ENCODE measurements around the gene NCOA7. TPM values are rescaled to one million over a fixed set of nuclear protein-coding genes. Genes with fewer than 3 reads are reported as not detected.

The NCOA7 gene
- total RNA-seq, 1 donor from 2014 or later: 33.4 TPM

DNA sequence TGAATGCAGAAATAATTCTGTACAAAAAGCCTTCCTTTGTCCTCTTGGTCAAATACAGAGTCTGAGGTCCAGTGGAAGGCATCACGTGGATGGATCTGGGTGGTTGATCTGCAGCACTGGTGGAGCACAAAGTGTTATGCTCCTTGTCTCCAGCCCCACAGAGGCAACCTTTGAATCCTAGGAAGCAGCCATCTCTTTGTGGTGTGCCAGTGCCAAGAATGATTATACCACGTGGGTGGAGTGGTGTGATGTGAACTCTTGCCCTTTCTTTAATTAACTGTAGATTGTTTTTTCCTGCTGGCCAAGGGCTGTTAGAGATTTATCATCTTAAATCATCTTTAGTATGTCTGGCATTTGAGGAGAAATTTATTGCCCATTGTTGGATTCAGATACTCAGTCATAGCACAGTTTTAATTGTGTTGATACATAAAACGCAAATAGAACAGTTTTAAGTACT is 31.1 kb downstream of the NCOA7 start:
- TF ChIP-seq CTCF (IDR thresholded peaks at IDR 0.05): no peak
- ChIA-PET POLR2A (no interaction called here), CTCF (no interaction called here)
- DNase-seq (no peak), ATAC-seq (ENCODE audit: low read depth) (no peak)
- Mint-ChIP-seq H3K4me3 (no peak overlapping the region), H3K4me1 (peaks cover 11% of the 10 kb centered on the region), H3K9me3 (no peaks in the 10 kb centered on the region), H3K36me3 (ENCODE audit: low read depth) (peaks cover 36% of the 10 kb centered on the region), H3K27me3 (no peaks in the 10 kb centered on the region), H3K27ac (no peak overlapping the region)
- intact Hi-C loops (cut with micrococcal nuclease): loop anchor here (2.0 kb wide), 1 partner anchor 19 kb away; no protein-coding TSS in a partner anchor

GRCh38 chr6:125823180-125823579 is 32.4 kb downstream of the NCOA7 start:
- ChIA-PET CTCF (interaction anchor here (0.9 kb wide), 1 partner anchor 31 kb away, joined by 3 read pairs; no protein-coding TSS in a partner anchor), POLR2A (no interaction called here)
- no peaks in the 10 kb centered on the region for H3K9me3 Mint-ChIP-seq
- DNase-seq (no peak), ATAC-seq (ENCODE audit: low read depth) (no peak)
- no peak overlapping the region for H3K4me3 Mint-ChIP-seq
- TF ChIP-seq CTCF (IDR thresholded peaks at IDR 0.05): no peak
- peaks cover 29% of the 10 kb centered on the region for H3K36me3 Mint-ChIP-seq (ENCODE audit: low read depth)
- H3K4me1 Mint-ChIP-seq: peaks cover 9% of the 10 kb centered on the region
- intact Hi-C loops (cut with micrococcal nuclease): loop anchor here (2.0 kb wide), 1 partner anchor 18 kb away; no protein-coding TSS in a partner anchor
- no peak overlapping the region for H3K27ac Mint-ChIP-seq
- no peaks in the 10 kb centered on the region for H3K27me3 Mint-ChIP-seq

DNA sequence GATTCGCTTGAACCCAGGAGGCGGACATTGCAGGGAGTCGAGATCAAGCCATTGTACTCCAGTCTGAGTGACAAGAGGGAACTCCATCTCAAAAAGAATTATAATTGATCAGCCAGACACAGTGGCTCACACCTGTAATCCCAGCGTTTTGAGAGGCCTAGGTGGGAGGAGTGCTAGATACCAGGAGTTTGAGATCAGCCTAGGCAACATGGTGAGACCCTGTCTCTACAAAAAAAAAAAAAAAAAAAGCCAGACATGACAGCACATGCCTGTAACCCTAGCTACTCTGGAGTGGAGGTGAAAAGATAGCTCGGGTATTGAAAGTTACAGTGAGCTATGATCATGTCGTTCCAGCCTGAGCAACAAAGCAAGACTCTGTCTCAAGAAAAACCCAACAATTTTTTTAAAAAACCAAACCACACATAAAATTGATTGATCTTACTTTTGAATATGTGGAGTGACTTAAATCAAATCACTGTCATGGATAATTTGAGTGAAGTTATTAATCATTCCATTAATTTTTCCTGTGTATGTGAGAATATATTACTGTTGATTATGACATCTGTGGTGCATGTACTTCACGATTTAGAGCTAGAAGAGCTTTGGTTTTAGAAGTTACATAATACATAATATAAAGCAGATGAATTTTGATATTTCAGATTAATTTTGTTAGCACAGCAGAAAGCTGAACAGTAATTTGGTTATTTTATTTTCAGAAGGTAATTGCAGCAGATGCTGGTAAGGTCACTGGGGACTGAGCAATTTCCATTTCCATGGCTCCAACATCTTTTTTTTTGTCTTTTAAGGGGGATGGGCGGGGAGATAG is 34.4 kb downstream of the NCOA7 start:
- CTCF ChIA-PET: no interaction called here
- DNase-seq (no peak), ATAC-seq (ENCODE audit: low read depth) (no peak)
- Mint-ChIP-seq H3K9me3 (no peaks in the 10 kb centered on the region), H3K36me3 (ENCODE audit: low read depth) (peaks cover 21% of the 10 kb centered on the region), H3K27me3 (no peaks in the 10 kb centered on the region), H3K4me1 (peaks cover 8% of the 10 kb centered on the region), H3K4me3 (no peak overlapping the region), H3K27ac (no peak overlapping the region)
- POLR2A ChIA-PET: no interaction called here
- TF ChIP-seq CTCF (IDR thresholded peaks at IDR 0.05): no peak
- intact Hi-C loops (cut with micrococcal nuclease): no loop called here

- H3K4me1 Mint-ChIP-seq: peaks cover 16% of the 10 kb centered on the region
- peaks cover 8% of the 10 kb centered on the region for H3K36me3 Mint-ChIP-seq (ENCODE audit: low read depth)
- ChIA-PET POLR2A (interaction anchor here (0.6 to 0.7 kb wide), 2 partner anchors 12 to 84 kb away, joined by 7 to 10 read pairs; no protein-coding TSS in a partner anchor), CTCF (no interaction called here)
- intact Hi-C loops (cut with micrococcal nuclease): no loop called here
- H3K27ac Mint-ChIP-seq: no peak overlapping the region
- DNase-seq (no peak), ATAC-seq (ENCODE audit: low read depth) (no peak)
- no peaks in the 10 kb centered on the region for H3K9me3 Mint-ChIP-seq
- H3K4me3 Mint-ChIP-seq: no peak overlapping the region
- no peak for TF ChIP-seq CTCF (IDR thresholded peaks at IDR 0.05)
- no peaks in the 10 kb centered on the region for H3K27me3 Mint-ChIP-seq
Observed at GRCh38 chr6:125826695-125827463, 36.1 kb downstream of the NCOA7 start.

Data from activated B cell treated with CpG ODN at 0.5 μM for 24 hours (primary cell).